Right forelimb (tissue), 1 donor: ENCODE measurements around the gene TFG.

Experiments used
- DNase-seq: peaks from one replicate; pipeline ENCODE4 v3.0.0-alpha.2; 2018

The TFG gene

DNA sequence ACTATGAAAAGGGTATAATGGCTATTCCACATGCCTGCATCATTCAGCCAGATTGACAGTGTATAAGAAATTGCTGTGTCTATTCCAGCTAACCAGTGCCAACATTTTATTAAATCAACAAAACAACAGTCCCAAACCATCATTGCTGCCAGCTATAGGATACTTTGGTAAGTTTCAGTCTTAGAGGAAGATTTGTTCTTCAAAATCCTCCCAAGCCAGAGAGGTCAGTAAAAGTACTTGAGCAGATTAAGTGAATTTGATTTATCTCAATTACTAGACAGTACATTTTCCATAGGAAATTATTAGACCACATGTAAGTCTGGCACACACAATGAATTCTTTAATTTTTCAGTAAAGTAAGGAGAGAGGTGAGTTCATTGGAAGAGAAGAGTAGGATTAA lies 50.7 kb downstream of the TFG start:
- no peak for DNase-seq

DNA sequence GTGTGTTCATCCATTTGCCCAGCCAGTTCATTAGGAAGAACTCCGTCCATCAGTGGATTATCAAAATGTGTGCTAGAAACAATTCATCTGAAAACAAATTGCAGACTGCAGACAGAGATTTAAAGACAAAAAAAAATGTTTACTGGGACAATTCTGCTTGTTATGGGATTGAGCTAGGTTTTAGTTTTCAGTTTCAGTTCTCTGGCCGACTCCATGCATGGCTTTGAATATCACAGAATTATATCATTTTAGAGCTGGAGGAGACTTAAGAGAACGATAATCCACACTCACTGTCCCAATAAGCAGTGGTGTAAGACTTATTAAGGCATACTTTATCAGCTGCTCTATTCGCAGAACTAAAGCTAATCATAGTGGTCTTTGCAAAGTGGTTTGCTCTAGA lies 51.1 kb downstream of the TFG start:
- DNase-seq: no peak

DNA sequence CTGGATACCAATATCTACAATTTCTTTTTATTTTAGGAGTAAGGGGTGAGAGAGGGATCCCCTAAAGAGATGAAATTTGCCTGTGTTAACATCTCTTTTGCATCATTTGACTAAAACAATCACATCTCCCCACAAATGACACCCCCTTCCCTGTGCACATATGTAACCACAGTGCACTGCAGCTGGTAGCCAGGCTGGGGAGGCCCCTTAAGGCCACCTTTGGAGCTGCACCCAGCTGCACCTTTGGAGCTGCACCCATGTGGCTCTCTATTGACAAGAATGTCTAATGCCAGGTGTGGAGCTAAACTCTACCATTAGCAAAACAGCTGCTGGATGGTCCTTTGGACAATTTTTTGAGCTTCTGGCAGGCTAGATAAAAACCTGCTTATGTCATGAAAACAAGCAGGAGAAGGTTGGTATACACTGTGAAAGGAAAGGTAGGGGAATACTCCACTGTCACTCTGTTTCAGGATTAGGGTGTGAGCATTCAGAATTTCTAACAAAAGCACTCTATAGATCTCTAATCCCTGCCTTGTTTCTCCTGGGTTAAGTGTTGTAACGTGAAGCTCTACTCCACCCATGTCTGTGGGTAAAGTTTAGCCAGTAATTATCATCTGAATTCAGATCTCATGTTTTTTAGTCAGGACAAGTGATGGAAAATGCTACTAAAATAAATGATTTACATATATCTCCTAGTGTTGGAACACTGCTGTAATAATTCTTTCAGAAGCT lies 52.1 kb downstream of the TFG start:
- no peak for DNase-seq

DNA sequence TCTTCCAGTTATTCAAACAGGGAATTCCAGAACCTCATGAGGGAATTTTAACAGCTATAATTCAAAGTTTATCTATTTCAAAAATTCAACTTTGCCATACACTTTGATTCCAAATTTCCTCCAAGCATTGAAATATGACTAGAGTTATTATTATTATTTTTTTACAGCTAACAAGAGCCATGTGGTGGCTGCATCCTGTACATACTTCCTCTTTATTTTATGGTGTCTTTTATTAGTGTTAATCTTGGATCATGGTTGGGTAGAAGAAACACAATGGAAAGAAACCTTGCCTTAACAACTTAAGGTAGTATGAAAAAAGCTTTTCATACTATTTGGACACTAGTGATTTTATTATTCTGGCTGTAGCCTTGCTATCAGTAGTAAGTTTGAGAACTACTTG lies 52.7 kb downstream of the TFG start:
- DNase-seq: no peak

DNA sequence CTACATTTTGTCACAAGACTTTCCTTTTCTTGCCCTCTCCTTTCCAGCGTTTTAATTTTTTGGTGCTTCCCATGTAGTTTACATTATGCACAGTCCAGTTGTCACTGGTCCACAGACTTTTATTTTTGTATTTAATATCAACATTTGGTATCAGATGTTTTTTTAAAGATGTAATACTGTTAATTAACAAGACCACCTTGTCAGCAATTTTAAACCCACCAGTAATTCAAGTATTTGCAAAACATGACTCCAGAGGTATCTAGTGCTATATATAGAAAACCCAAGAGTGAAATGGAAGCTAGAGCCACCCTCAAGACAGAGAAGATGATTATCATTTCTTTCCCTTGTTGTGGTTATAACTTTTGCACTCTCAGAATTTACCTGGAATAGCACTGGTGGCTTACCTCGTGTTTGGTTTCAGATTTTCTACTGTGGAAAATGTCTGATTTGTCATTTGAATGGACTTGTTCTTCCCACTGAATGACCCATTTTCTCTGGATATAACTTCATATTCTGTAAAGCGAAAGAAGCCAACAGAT lies 56.2 kb downstream of the TFG start:
- no peak for DNase-seq

DNA sequence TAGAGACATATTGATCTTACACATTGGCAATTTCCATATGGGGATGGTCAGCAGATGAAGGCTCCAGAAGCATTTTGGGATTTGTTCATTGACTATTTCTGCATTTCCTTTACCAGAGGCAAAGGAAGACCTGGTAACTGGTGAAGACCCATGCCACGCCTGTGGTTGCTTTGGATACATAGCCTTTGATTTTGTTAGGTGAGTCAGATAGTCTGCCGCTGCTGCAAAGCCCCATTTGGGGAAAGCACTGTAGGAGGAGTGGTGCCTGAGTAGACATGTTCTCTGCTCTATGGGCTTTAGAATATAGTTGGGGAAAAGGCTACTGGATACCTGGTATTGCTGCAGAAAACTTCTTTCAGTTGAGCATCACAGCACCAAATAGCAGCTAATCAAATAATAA lies 56.8 kb downstream of the TFG start:
- DNase-seq: no peak

DNA sequence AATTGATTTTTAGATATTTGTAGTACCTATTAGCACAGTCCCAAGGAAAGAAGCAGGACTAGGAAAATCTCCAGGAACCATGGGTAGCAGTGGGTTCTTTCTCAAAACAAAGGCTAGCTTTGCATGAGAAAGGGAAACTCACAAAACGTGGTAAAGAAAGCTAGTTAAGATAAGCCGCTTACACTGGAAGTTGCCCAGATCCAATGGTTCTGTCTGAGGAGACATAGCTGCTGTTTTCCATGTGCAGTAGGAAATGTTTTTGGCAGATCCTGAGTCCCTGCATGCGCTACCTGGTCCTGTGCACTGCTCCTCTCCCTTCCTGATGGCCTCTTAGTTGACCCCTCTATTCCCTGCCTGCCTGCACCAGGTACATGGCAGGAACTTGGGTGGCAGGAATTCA lies 60.4 kb downstream of the TFG start:
- no peak for DNase-seq

DNA sequence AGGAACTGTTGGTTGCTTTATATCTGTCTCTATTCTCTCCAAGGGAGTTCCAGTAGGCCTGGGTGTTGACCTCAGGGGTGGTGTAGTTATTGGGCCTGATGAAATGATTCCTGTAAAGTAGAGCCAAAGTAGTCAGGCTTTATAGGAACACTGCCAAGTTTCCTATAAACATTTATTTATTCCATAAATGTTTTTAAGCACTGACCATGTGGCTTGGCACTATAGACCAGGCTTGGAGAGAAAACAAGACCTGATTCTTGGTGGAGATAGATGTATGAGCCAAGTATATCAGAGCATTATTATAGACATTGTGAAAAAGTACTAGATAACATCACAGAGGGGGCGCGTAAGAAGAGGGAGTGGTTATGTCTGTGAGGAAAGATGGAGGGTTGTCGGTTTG lies 65.9 kb downstream of the TFG start:
- DNase-seq: no peak

DNA sequence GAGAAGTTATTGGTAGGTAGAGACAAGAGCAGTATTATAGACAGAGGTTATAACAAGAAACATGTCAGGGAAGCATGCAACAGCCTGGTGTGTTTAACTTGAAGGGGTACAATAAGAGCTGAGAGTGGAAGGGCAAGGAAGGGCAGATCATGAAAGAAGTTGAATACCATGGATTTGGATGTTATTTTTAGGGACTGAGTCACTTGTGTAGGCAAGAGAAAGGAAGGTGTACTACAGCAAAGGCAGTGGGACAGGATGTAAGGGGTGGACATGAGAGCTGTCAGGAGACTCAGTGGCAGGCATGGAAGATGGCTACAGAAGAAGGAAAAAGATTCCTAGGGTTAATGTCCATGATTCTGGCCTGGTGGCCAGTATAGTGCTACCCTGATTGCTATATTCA lies 66.4 kb downstream of the TFG start:
- no peak for DNase-seq

DNA sequence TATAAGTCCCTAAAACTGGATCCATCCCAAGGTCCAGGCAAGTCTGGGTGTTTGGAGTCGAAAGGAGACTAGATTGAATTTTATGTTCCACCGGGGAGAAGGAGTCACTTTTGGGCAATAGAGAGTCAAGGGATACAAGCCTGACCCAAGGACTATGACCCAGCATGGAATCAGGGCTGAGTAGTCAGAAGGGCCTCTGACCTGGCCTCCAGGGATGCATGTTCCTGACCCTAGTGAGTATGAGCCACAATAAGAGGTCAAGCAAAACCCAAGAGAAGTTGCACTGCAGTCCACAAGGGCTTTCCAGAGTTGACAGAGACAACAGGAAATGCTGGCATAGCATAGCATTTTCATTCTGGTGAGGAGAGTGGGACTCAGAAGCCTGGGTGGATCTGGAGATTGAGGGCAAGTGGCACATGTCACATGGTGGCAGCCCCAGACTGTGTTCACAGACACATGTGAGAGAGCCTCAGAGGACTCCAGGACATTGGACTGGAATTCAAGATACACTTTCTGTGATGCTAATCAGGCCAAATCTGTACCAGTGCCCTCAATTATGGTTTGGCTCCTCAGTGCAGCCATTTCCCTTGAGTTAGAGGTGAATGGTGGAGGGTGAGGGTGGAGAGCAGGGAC lies 66.9 kb downstream of the TFG start:
- DNase-seq: no peak

DNA sequence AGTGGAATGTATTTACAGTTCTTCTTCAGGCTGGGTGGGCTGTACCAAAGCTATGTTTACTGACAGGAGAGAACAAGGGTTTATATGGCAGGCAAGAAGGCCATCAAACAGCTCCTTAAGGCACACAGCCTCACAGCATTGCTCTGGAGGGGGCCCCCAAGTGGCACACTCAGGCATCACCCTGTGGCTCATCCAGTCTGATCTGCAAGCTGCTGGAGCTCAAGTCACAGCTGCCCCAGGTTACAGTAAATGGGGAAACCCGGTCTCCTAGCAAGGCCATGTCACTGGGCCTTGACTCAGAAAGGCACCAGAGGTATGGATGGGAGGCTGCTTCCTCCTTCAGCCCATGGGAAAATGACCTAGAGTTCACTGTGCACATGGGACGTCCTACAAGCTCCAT lies 67.5 kb downstream of the TFG start:
- DNase-seq: no peak

DNA sequence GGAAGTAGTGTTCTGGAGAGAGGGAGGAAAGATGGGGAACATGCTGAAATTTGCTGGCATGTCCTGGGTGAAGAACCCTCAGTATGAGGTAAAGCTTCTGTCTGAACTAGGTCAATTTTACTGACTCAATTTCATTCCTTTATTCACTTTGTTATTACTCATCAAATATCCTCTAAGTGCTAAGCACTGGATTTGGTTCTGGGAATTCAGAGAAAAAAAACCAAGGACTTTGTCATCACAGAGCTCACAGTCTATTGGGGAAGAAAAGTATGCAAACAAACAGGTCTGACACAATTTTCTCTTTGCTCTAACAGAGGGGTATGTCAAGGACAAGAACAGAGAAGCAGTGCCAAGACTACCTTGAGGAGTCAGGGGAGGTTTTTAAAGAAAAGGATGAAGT lies 68.0 kb downstream of the TFG start:
- no peak for DNase-seq

DNA sequence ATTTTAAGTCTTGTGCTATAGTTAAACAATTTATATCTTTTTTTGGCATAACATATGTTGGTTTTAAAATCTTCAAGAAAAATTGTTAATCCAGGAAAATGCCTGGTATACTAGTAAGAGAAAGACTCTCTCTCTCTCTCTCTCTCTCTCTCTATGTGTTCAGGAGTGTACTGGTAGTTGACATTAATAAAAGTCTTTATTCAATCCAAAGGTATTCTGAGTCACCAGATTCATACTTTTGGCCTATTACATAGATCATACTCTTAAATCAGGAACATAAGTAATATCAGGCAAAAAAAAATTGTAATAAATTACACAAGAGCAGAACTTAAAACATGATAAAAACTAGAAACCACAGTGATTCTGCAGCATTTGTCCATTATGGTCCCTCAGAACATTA lies 70.2 kb downstream of the TFG start:
- no peak for DNase-seq

DNA sequence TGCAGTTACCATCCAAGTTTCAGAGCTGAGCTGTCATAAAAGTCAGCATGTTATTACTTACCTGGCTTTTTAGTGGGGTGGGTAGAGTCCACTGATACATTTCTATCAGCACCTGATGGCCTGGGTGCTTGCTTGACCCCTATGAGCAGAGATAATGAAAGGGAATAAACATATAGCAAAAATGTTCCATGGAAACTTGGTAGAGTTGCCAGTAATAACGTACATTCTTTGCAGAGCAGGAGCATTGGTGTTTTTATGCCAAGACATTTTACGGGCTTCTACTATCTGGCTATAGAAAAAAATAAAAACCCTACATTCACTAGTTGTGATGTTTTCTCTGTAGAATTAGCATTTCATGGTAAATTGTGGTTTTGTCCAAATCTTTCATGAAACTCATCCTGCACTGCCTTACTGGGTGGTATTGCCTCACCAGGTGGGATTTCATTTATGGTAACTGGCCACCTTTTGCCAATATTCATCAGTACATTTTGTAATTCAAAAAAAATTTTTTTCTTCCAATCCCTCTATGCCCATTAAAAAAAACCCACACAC lies 70.9 kb downstream of the TFG start:
- DNase-seq: no peak

DNA sequence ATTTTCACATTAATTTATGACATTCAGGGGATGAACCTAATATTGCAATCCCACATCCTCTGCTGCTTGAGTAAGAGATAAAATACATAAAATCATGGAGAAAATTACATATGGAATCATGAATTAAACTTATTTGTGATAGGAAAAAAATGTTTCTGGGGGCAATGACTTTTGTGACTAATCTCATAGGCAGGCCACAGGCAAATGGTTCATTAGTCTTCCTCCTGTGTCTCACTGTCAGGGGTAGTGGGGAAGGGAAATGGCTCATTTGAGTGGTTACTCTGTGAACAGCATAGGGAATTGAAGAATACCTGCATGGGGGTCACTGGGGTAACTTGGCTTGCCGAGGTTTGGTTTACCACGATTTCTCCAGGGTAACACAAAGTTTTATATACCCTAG lies 72.0 kb downstream of the TFG start:
- no peak for DNase-seq

DNA sequence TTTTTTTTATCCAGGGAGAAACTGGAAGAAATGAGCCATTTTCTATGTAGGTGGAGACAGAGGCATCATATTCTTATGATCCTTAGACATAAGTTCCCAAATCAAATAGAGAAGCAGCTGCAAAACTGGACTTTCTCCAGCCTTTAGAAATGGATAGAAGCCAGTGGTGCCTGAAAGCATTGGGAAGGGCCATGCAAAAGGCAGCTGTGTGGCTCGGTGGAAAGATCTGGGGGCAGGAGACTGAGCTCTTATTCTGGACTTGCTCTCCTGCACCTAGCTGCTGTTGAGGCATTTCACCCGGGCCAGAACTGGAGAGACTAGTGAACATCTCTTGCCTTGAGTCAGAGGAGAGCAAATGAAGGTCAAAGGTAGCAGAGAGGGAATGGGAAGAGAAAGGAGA lies 73.1 kb downstream of the TFG start:
- DNase-seq: no peak

DNA sequence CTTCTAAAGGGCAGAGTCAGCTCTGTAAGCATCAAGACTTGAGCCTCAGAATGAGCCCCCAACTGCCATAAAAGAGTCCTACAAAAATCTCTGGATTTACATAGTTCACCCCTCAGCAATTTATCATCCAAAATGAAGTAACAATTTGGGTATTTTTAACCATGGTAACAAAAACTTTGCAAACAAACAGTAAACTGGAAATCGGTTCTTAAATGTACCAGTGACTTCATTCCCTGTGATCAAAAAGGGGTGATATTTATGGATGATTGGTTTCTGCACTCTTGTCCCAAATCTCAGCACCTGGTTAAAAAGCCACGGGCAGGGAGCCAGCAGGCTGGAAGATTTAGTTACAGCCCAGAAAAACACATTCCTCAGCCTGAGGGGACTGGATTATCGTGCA lies 73.6 kb downstream of the TFG start:
- peak; percentile 71 for DNase-seq

DNA sequence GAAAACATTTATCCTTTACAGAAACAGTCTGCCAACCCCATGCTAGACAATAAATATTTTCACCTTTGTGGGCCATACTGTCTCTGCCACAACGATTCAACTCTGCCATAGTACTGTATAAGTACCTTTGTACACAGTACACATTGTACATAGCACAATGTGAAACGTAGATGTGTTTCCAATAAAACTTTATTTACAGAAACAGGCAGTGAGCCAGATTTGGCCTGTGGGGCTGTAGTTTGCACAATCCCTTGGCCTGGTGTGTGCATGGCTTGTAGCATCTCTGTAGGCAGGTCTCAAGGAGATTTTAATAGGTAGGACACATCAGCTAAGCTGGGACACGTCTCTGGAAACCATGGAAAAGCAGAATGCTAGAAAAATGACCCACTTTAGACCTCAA lies 74.3 kb downstream of the TFG start:
- DNase-seq: no peak

DNA sequence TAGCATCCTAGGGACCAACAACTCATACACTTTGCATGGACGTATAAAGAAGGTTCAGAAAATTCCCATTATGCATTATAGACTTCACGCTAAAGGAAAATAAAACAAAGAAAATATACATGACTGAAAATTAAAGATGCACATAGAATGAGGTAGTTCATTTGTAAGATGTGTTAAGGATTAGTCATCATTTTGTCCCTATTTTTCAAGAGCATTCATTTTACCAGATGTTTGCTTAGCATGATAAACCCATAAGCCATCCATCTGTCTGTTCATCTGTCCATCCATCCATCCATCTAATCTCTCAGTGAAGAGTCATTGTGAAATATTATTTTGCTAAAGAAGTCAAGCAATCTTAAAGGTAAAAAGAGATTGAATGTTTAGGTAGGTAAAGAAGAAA lies 80.3 kb downstream of the TFG start:
- DNase-seq: no peak

DNA sequence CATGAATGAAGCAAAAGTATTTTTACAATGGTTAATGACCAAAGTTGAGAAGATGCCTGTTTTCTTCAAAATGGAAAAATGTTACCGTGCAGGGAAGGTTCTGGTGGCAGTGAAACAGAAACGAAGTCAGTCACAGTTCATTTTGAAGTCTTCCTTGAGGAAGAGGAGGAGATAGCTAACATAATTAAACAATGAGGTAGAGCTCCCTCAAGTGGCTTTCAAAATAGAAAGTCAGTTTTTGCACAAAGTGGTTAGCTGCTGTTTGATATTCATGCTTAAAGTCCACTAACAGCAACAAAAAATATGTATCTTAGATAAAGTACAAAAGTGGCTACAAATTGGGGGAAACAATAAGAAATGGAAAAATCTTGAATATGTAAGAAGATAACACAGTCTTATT lies 87.3 kb downstream of the TFG start:
- no peak for DNase-seq

DNA sequence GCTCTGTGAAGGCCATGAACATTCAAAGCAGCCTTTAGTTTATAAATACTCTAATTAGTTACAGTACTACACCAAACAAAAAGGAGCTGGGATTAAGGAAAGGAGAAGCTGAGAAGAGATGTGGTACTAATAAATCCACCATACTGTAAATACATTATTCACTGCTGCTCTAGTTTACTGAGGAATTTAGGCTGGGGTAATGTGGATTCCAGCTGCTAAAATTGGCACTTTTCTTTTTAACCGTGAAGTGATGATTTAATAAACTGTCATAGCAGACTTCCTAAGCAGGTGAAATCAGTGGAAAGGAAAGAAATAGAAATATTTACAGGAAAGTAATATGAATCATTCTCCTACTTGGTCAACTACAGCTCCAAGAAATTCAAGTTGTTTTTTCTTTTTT lies 88.7 kb downstream of the TFG start:
- no peak for DNase-seq
